Measurements from ENCODE around the gene HS1BP3. TPM values are rescaled to one million over a fixed set of nuclear protein-coding genes. Genes with fewer than 3 reads are reported as not detected.

HS1BP3 gene
- total RNA-seq, 4 donors from 2014 or later: 30.4 to 44.6 (median 36.8) TPM

DNA sequence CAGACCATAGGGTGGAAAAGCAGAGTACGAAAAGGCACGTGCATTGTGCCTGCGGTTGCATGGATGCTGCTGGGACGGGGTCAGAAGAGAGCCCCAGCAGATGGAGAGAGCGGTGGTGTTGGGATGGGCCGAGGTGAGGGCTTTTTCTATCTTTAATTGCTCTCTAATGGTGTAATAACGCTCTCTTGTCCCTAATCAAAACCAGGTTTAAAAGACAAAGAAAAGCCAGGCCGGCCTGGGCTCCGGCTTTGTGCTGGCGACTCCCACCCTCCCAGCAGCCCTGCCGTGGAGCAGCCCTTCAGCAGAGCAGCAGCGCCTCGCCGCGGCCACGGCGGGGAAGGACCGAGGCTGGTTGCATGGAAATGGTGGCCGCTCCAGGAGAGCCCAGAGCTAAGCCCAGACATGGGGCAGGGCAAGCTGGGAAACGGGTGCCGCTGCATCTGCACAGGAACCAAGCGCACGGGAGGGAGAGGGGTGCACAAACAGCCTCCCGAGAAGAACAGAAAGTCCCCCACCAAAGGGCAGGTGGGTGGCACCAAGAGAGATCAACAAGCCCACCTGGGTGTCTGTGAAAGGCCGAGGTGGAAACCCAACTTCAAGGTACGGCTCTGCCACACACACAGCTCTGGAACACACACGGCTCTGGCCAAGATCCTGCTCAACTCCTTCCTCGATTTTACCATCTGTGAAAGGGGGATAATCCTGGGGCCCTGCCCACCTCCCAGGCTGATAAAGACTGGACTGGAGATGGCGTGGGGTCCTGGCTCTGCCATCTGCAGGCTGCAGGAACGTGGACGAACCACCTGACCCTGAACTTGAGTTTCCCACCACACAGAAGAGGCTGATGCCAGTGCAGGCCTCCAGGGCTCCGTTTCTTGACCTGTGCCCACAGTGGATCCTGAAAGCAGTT lies 15.0 kb downstream of the HS1BP3 start:
- 40 to 44% methylated on average over 24 to 32 of the region's 32 CpGs for WGBS, 2 donors
- intact Hi-C loops (cut with DNase I; ENCODE audit: low total_unique reads): no loop called here
- no peak overlapping the region for H3K4me3 ChIP-seq (ENCODE audit: low read depth, poor library complexity, severe bottlenecking)

DNA sequence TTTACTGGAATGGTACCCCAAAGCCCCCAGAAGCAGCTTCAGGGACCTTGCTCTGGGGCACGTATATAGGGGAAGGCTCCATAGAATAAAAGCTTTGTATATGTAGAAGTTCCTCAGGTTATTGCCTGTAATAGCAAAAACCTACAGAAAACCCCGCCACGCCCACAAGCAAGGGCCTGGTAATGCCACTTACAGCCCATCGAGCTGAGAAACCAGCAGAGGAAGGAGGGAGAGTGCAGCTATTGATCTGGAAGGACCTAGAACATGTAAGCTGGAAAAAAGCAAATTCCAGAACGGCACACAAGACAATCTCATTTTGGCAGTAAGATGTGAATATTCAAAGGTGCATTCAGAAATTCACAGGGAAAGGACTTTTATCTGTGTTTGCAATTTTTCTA lies 15.8 kb downstream of the HS1BP3 start:
- TF ChIP-seq, protein P1, sequence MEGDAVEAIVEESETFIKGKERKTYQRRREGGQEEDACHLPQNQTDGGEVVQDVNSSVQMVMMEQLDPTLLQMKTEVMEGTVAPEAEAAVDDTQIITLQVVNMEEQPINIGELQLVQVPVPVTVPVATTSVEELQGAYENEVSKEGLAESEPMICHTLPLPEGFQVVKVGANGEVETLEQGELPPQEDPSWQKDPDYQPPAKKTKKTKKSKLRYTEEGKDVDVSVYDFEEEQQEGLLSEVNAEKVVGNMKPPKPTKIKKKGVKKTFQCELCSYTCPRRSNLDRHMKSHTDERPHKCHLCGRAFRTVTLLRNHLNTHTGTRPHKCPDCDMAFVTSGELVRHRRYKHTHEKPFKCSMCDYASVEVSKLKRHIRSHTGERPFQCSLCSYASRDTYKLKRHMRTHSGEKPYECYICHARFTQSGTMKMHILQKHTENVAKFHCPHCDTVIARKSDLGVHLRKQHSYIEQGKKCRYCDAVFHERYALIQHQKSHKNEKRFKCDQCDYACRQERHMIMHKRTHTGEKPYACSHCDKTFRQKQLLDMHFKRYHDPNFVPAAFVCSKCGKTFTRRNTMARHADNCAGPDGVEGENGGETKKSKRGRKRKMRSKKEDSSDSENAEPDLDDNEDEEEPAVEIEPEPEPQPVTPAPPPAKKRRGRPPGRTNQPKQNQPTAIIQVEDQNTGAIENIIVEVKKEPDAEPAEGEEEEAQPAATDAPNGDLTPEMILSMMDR (IDR thresholded peaks at IDR 0.05): no peak
- TF ChIP-seq POLR2A (IDR thresholded peaks at IDR 0.05): no peak
- no peak overlapping the region for H3K4me3 ChIP-seq (ENCODE audit: low read depth, poor library complexity, severe bottlenecking)
- WGBS, 2 donors: 72 to 77% methylated on average over 5 of the region's 5 CpGs
- intact Hi-C loops (cut with DNase I; ENCODE audit: low total_unique reads): no loop called here
- no peak for DNase-seq (ENCODE audit: low spot score in 2 of 2)

More for the DNA sequence above, 15.0 kb downstream of the HS1BP3 start:
- no peak for TF ChIP-seq POLR2A (IDR thresholded peaks at IDR 0.05)
- TF ChIP-seq, protein P1 (IDR thresholded peaks at IDR 0.05): peak in 2 of 3 donors; percentile 60 to 89
- peak; percentile 84 to 97 for DNase-seq (ENCODE audit: low spot score in 2 of 2)

DNA sequence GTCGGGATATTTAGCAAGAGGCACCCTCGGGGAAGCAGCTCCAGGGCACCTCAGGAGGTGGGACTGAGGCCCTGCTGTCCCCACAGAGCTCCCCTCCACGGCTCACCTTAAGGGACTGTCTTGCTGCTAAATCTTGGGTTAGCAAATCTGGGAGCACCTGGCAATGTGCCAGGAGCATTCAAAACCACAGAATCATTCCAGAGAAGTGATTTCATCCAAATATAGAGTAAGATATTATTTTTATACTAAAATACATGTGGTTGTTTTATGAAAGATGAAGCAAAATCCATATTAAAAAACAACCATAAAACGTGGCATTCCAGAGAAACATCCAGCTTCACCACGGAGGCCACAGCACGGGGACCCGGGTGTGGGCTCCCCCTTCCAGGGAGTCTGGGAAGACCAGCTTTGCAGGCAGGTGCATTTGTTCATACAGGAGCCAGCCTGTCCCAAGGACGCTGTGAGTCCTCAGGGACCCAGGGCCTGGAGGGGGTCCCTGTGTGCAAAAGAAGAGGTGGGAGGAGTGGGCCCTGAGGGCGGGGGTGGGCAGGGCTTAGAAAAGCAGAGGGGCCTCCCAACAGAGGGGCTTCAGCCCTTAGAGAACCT lies 16.3 kb downstream of the HS1BP3 start:
- WGBS, 2 donors: 58 to 70% methylated on average over 9 of the region's 9 CpGs
- no peak for DNase-seq (ENCODE audit: low spot score in 2 of 2)
- intact Hi-C loops (cut with DNase I; ENCODE audit: low total_unique reads): no loop called here
- H3K4me3 ChIP-seq (ENCODE audit: low read depth, poor library complexity, severe bottlenecking): no peak overlapping the region
- TF ChIP-seq, protein P1 (IDR thresholded peaks at IDR 0.05): no peak
- no peak for TF ChIP-seq POLR2A (IDR thresholded peaks at IDR 0.05)

DNA sequence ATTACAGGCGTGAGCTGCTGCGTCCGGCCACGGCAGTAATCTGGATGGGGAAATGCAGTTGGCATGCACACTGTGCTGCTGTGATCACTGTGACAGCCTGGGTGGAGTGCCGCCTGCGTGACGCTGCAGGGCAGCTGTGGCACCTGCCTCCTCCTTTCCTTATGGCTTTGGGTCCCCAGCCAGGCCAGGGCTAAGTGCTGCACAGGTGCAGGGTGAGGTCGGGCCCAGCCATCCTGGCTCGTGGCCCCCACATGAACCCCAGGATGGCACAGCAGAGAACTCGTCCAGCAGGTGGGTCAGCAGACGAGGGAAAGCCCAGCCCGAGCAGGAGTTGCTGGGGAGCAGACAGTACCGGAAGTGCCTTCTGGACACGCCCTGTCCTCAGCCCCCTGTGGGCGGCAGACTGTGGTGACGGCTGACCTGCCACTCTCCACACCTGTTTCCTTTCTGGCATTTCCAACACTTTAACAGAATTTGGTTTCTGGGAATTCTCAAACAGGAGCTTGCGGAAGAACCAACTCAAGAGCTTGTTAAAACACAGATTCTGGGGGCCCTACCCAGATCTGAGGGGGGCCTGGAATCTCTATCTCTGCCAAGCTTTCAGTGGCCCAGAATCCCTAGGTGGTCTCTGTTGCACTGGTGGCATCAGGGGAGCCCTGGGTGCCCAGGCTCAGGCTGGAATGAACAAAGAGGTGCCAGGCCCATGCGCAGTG lies 16.9 kb downstream of the HS1BP3 start:
- DNase-seq (ENCODE audit: low spot score in 2 of 2): no peak
- 51 to 60% methylated on average over 14 to 17 of the region's 18 CpGs for WGBS, 2 donors
- intact Hi-C loops (cut with DNase I; ENCODE audit: low total_unique reads): no loop called here

DNA sequence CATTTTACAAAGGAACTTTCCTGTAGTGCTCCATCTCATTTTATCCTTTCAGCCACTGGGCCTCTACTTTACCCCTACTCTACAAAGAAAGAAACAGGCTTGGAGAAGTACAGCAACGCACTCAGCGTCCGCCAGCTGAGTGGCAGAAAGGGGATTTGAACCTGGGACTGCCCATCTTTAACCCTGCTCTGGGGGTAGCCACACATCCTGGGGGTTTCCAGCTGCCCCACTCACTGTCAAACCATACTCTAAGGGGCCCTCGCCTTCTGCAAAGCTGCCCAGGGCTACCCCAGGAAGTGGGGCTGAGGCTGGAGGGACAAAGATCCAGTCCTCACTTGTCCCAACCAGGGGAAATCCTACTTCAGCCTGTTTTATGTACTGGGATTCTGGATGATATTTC lies 17.9 kb downstream of the HS1BP3 start:
- TF ChIP-seq, protein P1 (IDR thresholded peaks at IDR 0.05): no peak
- no peak for TF ChIP-seq POLR2A (IDR thresholded peaks at IDR 0.05)
- DNase-seq (ENCODE audit: low spot score in 2 of 2): no peak
- no peak overlapping the region for H3K4me3 ChIP-seq (ENCODE audit: low read depth, poor library complexity, severe bottlenecking)
- WGBS, 2 donors: 90 to 98% methylated on average over 4 of the region's 4 CpGs
- intact Hi-C loops (cut with DNase I; ENCODE audit: low total_unique reads): no loop called here

More for the DNA sequence above, 16.9 kb downstream of the HS1BP3 start:
- TF ChIP-seq, protein P1 (IDR thresholded peaks at IDR 0.05): no peak
- no peak for TF ChIP-seq POLR2A (IDR thresholded peaks at IDR 0.05)
- H3K4me3 ChIP-seq (ENCODE audit: low read depth, poor library complexity, severe bottlenecking): no peak overlapping the region

All from lower leg skin (tissue), 4 donors.